Activated B cell treated with CpG ODN at 0.5 μM for 24 hours (primary cell): ENCODE data around the gene MVB12B. TPM values are rescaled to one million over a fixed set of nuclear protein-coding genes. Genes with fewer than 3 reads are reported as not detected.
"Not testable (repeated sequence)": the region's sequence is repeated elsewhere in the genome, so short reads cannot be mapped to it uniquely, and the experiment has no call there.

ENCODE experiments used
- ATAC-seq: fragments of 200-7000 bp; cut with Tn5 transposase; one replicate; pipeline ENCODE4 v1.10.0; 2021; ENCODE audit warnings: low read depth, mild to moderate bottlenecking, moderate library complexity
- CTCF ChIA-PET: fragments of 350-600 bp; sonication (Branson Sonifier 250); formaldehyde crosslinking; loops from one replicate; lab custom pipeline; 2021; ENCODE audit warnings: antibody characterized with exemption; lab: Charles Lee
- POLR2A ChIA-PET: fragments of 350-600 bp; sonication (Branson Sonifier 250); formaldehyde crosslinking; loops from one replicate; lab custom pipeline; 2021; ENCODE audit warnings: antibody characterized with exemption; lab: Charles Lee
- DNase-seq: peaks from one replicate; pipeline ENCODE4 v3.0.0; 2022
- H3K27ac Mint-ChIP-seq: one replicate; pipeline ENCODE4 v1.8.0; 2020; ENCODE audit warnings: mixed read lengths
- H3K27me3 Mint-ChIP-seq: one replicate; pipeline ENCODE4 v1.8.0; 2021; ENCODE audit warnings: mixed read lengths
- H3K36me3 Mint-ChIP-seq: one replicate; pipeline ENCODE4 v1.8.0; 2021; ENCODE audit warnings: low read depth, mixed read lengths
- H3K4me1 Mint-ChIP-seq: one replicate; pipeline ENCODE4 v1.8.0; 2021; ENCODE audit warnings: mixed read lengths
- H3K4me3 Mint-ChIP-seq: one replicate; pipeline ENCODE4 v1.8.0; 2020; ENCODE audit warnings: mild to moderate bottlenecking, mixed read lengths
- H3K9me3 Mint-ChIP-seq: one replicate; pipeline ENCODE4 v1.8.0; 2020; ENCODE audit warnings: mixed read lengths
- intact Hi-C: fragments of 100-400 bp; cut with micrococcal nuclease; formaldehyde crosslinking; loops from one replicate; pipeline ENCODE4 v1.15.1; 2024
- total RNA-seq: library from RNA; stranded (reverse); gene quantifications from 2 replicates; pipeline ENCODE4 v1.2.3, GENCODE V29; 2022
- TF ChIP-seq, protein P1 (sequence below): fragments of 200-600 bp; IDR thresholded peaks from one replicate; pipeline ENCODE4 v1.8.0; 2022; ENCODE audit warnings: antibody characterized with exemption, mild to moderate bottlenecking

MVB12B gene
- total RNA-seq, 1 donor from 2014 or later, result 2.5 TPM

DNA sequence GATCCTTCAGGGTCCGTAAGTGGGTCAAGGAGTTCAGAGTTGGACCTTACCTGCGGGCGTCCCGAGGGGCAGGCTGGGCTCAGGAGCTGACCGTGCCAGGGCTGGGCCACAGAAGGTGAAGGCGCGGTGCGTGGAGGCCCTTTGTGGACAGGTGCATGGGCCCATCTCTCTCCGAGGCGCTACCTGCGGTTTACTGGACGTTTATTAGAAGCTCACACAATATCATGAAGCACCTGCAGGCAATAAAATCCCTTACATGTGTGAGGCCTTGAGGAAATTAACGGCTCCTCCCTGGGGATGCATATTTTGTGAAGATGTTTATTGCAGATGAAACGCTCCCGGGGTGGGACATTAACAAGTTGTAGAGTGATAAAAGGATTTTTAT, 207.3 kb downstream of the MVB12B start:
- CTCF ChIA-PET, result interaction anchor here (1.7 to 3.2 kb wide), 2 partner anchors 24 to 35 kb away, joined by 5 to 17 read pairs; no protein-coding TSS in a partner anchor
- intact Hi-C loops, result loop anchor here (1.0 kb wide), 3 partner anchors 11 to 33 kb away; no protein-coding TSS in a partner anchor
- Mint-ChIP-seq H3K36me3 (no peaks in the 10 kb centered on the region), H3K4me1 (peaks cover 49% of the 10 kb centered on the region), H3K27me3 (no peaks in the 10 kb centered on the region), H3K4me3 (peak overlapping the region; percentile 81), H3K9me3 (no peaks in the 10 kb centered on the region), H3K27ac (peak overlapping the region; percentile 85)
- DNase-seq (no peak), ATAC-seq (peak; percentile 33)
- TF ChIP-seq, protein P1, sequence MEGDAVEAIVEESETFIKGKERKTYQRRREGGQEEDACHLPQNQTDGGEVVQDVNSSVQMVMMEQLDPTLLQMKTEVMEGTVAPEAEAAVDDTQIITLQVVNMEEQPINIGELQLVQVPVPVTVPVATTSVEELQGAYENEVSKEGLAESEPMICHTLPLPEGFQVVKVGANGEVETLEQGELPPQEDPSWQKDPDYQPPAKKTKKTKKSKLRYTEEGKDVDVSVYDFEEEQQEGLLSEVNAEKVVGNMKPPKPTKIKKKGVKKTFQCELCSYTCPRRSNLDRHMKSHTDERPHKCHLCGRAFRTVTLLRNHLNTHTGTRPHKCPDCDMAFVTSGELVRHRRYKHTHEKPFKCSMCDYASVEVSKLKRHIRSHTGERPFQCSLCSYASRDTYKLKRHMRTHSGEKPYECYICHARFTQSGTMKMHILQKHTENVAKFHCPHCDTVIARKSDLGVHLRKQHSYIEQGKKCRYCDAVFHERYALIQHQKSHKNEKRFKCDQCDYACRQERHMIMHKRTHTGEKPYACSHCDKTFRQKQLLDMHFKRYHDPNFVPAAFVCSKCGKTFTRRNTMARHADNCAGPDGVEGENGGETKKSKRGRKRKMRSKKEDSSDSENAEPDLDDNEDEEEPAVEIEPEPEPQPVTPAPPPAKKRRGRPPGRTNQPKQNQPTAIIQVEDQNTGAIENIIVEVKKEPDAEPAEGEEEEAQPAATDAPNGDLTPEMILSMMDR, result no peak
- POLR2A ChIA-PET, result interaction anchor here (1.9 to 2.3 kb wide), 2 partner anchors 17 to 24 kb away, joined by 5 to 7 read pairs; no protein-coding TSS in a partner anchor

DNA sequence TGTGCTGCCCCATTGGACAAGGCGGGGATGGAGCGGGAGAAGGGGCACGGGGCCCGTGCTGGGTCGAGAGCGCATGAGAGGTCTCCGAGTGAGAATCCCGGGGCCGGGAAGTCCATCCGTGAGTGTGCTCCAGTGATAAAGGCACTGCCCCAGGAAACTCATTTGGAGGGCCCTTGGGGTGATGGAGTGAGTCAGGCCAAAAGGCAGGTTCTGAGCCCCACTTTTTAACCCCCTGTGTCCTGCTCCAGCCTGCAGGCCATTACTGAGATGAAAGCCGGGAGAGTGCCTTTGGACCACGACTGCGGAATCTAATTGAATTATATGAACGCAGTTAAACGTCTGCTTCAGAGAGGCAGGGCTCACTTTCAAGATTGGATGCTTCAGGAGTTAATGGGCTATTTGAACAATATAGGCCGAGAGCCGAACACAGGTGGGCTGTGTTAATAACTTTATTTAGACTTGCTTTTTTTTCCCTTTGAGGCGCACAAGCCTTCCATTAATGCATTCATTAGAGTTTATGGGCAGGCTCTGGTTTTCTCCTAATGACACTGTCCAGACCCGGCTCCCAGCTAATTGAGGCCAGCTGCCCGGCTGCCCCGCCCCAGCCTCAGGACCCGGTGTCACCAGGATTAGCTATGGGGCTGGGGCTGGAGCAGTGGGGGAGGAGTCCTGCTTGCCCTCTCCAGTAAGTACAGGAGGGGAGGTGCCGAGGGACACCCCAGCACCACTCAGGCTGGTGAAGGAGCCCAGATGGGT, 208.0 kb downstream of the MVB12B start:
- H3K4me3 Mint-ChIP-seq, result peak overlapping the region; percentile 81
- no peaks in the 10 kb centered on the region for H3K36me3 Mint-ChIP-seq
- peaks cover 49% of the 10 kb centered on the region for H3K4me1 Mint-ChIP-seq
- no peaks in the 10 kb centered on the region for H3K9me3 Mint-ChIP-seq
- DNase-seq, result no peak
- POLR2A ChIA-PET, result interaction anchor here (1.9 to 2.3 kb wide), 2 partner anchors 17 to 23 kb away, joined by 5 to 7 read pairs; no protein-coding TSS in a partner anchor
- TF ChIP-seq, protein P1, result no peak
- H3K27ac Mint-ChIP-seq, result peak overlapping the region; percentile 85
- CTCF ChIA-PET, result interaction anchor here (3.2 kb wide), 1 partner anchor 23 kb away, joined by 17 read pairs; no protein-coding TSS in a partner anchor
- H3K27me3 Mint-ChIP-seq, result no peaks in the 10 kb centered on the region
- intact Hi-C loops, result loop anchor here (1.0 kb wide), 1 partner anchor 33 kb away; no protein-coding TSS in a partner anchor
- ATAC-seq, result no peak

DNA sequence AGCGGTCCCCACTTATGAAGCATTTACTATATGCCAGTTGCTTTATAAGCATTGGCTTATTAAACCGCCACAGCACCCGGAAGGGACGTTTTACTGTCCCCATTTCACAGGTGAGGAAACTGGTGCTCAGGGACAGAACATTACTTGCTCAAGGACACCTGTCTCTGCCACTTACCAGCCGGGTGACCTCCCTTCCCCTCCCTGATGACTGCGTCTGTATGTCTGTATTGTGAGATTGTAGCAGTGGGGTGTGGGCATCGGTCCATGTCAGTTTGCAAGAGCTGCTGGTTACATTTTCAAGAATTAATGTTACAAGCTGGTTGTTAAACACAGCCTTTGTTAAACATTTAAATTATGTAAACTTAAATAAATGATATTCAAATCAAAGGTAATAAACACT, 209.5 kb downstream of the MVB12B start:
- no peak overlapping the region for H3K27ac Mint-ChIP-seq
- ChIA-PET POLR2A (no interaction called here), CTCF (interaction anchor here (0.8 to 1.9 kb wide), 4 partner anchors 22 to 37 kb away, joined by 3 to 4 read pairs (median 3); no protein-coding TSS in a partner anchor)
- no peak for DNase-seq
- peaks cover 3% of the 10 kb centered on the region for H3K27me3 Mint-ChIP-seq
- no peak overlapping the region for H3K4me3 Mint-ChIP-seq
- H3K9me3 Mint-ChIP-seq, result no peaks in the 10 kb centered on the region
- no peaks in the 10 kb centered on the region for H3K36me3 Mint-ChIP-seq
- TF ChIP-seq, protein P1, result no peak
- intact Hi-C loops, result no loop called here
- H3K4me1 Mint-ChIP-seq, result peaks cover 48% of the 10 kb centered on the region
- no peak for ATAC-seq

DNA sequence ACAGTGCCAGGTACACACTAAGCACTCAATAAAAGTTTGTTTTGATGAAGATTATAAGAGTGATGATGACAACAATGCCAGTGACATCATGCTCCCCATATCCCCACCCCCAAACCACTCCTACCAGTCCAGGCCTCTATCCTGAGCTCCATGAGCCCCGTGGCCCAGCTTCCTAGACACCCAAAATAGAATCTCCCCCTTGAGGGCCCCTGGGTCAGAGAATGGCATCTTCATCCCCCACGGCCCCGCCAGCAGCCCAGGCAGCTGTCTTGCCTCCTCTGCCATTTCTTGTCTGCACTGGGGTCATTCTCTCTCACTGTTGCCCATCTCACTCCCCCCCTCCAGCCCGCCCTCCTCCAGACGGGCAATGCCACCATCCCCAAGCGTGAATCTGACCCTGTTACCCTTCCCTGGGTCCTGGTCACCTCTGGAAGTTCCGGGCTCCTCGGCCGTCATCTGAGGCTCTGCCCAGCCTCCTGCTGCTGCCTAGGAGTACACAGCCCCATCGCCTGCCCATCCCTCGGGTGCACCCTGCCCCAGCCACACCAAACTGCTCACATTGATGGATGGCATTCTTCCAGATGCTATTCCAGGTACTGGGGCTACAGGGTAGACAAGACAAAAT, 210.3 kb downstream of the MVB12B start:
- no peak overlapping the region for H3K27ac Mint-ChIP-seq
- H3K36me3 Mint-ChIP-seq, result no peaks in the 10 kb centered on the region
- no peak for ATAC-seq
- TF ChIP-seq, protein P1, result no peak
- intact Hi-C loops, result no loop called here
- ChIA-PET POLR2A (no interaction called here), CTCF (interaction anchor here (0.8 to 1.9 kb wide), 3 partner anchors 21 to 38 kb away, joined by 3 to 4 read pairs (median 3); no protein-coding TSS in a partner anchor)
- H3K9me3 Mint-ChIP-seq, result no peaks in the 10 kb centered on the region
- H3K27me3 Mint-ChIP-seq, result peaks cover 3% of the 10 kb centered on the region
- H3K4me3 Mint-ChIP-seq, result no peak overlapping the region
- DNase-seq, result no peak
- peaks cover 39% of the 10 kb centered on the region for H3K4me1 Mint-ChIP-seq

DNA sequence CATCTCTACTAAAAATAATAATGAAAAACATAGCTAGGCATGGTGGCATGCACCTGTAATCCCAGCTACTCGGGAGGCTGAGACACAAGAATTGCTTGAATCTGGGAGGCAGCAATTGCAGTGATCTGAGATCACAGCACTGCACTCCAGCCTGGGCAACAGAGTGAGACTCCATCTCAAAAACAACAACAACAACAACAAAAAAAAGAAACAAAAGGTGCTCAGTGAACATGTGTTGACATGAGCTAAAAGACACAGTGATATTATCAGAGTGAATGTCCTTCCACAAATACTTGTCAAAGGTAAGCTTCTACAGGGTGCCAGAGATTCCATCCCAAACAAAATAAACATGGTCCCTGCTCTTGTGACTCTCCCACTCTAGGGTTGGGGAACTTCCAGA, 211.9 kb downstream of the MVB12B start:
- CTCF ChIA-PET, result interaction anchor here (1.0 kb wide), 1 partner anchor 38 kb away, joined by 3 read pairs; no protein-coding TSS in a partner anchor
- H3K4me3 Mint-ChIP-seq, result no peak overlapping the region
- no peaks in the 10 kb centered on the region for H3K36me3 Mint-ChIP-seq
- no peaks in the 10 kb centered on the region for H3K9me3 Mint-ChIP-seq
- DNase-seq (no peak), ATAC-seq (no peak)
- POLR2A ChIA-PET, result no interaction called here
- intact Hi-C loops, result no loop called here
- TF ChIP-seq, protein P1, result no peak
- no peak overlapping the region for H3K27ac Mint-ChIP-seq
- peaks cover 3% of the 10 kb centered on the region for H3K27me3 Mint-ChIP-seq
- H3K4me1 Mint-ChIP-seq, result peaks cover 23% of the 10 kb centered on the region

DNA sequence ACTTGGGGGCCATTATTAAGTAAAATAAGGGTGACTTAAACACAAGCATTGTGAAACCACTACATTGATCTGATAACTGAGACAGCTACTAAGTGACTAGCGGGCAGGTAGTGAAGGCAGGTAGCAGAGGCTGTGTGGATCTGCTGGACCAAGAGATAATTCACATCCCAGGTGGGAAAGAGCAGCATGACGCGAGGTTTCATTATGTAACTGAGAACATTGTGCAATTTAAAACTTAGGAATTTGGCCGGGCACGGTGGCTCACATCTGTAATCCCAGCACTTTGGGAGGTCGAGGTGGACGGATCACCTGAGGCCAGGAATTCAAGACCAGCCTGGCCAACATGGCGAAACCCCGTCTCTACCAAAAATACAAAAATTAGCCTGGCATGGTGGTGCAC, 213.8 kb downstream of the MVB12B start:
- H3K9me3 Mint-ChIP-seq, H3K4me1 Mint-ChIP-seq, H3K4me3 Mint-ChIP-seq, ATAC-seq, H3K36me3 Mint-ChIP-seq, H3K27me3 Mint-ChIP-seq, DNase-seq, POLR2A ChIA-PET, H3K27ac Mint-ChIP-seq, intact Hi-C loops: not testable (repeated sequence)
- CTCF ChIA-PET, result interaction anchor here (1.4 kb wide), 1 partner anchor 42 kb away, joined by 3 read pairs; no protein-coding TSS in a partner anchor
